ENCODE measurements around the gene C13orf42. TPM values are rescaled to one million over a fixed set of nuclear protein-coding genes. Genes with fewer than 3 reads are reported as not detected.

Gene C13orf42
- total and polyA plus RNA-seq, 8 donors = 0.14 to 0.19 (median 0.16) TPM; not detected in 5

DNA sequence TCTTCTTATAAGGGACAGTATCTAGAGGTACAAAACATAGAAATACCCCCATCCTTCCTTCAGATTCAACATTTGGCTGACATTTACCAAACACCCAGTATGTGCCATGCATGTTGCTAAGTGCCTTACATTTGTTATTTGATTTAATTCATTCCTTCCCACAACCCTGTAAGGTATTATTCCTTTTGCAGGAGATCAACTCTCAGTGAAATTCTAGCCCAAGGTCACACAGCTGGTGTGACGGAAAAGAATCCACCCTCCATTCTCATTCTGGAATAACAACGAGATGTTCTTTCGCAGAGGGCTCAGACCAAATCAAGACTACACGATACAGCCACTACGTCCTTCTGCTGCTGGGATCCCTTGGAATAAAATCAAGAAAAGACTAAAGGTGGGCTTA is 67.8 kb downstream of the C13orf42 start:
- Histone ChIP-seq H3K27me3 (no peaks in the 10 kb centered on the region), H3K27ac (no peak overlapping the region), H3K4me3 (no peak overlapping the region), H3K36me3 (no peaks in the 10 kb centered on the region), H3K9me3 (no peaks in the 10 kb centered on the region), H3K4me1 (no peaks in the 10 kb centered on the region)
- ATAC-seq (no peak), DNase-seq (no peak)
- TF ChIP-seq, protein P1, sequence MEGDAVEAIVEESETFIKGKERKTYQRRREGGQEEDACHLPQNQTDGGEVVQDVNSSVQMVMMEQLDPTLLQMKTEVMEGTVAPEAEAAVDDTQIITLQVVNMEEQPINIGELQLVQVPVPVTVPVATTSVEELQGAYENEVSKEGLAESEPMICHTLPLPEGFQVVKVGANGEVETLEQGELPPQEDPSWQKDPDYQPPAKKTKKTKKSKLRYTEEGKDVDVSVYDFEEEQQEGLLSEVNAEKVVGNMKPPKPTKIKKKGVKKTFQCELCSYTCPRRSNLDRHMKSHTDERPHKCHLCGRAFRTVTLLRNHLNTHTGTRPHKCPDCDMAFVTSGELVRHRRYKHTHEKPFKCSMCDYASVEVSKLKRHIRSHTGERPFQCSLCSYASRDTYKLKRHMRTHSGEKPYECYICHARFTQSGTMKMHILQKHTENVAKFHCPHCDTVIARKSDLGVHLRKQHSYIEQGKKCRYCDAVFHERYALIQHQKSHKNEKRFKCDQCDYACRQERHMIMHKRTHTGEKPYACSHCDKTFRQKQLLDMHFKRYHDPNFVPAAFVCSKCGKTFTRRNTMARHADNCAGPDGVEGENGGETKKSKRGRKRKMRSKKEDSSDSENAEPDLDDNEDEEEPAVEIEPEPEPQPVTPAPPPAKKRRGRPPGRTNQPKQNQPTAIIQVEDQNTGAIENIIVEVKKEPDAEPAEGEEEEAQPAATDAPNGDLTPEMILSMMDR (IDR thresholded peaks at IDR 0.05) = no peak
- intact Hi-C loops (cut with DNase I) = no loop called here

DNA sequence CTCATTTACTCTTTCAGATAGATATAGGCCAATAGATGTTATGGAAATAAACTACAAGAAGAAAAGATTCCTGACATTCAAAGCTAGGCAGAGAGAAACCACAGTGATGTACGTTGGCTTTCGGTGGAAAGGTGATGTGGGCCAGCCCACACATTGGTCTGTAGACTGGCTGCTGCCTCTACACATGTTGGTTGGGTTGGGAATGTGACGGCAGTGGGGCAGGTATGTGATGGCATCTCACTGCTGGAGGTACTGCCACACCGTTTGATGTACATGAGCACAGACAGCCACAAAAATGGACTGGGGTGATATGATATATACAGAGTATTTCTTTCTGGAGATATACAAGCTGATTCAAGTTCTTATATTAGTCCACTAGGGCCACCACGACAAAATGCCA is 69.4 kb downstream of the C13orf42 start:
- H3K36me3 ChIP-seq = no peaks in the 10 kb centered on the region
- ATAC-seq = no peak

DNA sequence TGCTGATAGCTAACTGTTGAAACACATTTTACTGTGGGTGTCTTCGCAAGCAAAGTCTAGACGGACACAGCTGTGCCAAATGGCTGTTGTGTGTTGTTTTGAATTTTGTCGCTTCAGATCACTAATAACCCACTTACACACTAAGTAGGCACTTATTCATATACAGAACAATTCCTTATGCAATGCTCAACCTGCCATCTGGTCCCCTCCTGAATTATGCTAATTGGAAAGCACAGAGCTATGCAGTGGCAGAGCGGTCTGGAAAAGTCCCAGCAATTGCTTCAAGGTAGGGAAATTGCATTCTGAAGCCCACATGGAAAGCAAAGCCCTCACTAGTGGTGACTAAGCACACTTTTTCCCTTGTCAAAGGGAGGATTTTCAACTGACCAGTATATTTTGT is 69.9 kb downstream of the C13orf42 start:
- intact Hi-C loops (cut with DNase I) = no loop called here
- TF ChIP-seq, protein P1 (IDR thresholded peaks at IDR 0.05) = no peak
- H3K36me3 ChIP-seq = no peaks in the 10 kb centered on the region
- no peak overlapping the region for H3K4me3 ChIP-seq
- no peaks in the 10 kb centered on the region for H3K27me3 ChIP-seq
- H3K4me1 ChIP-seq = no peaks in the 10 kb centered on the region
- DNase-seq = no peak
- no peak overlapping the region for H3K27ac ChIP-seq
- ATAC-seq = no peak
- H3K9me3 ChIP-seq = no peaks in the 10 kb centered on the region

More for the DNA sequence above, 69.4 kb downstream of the C13orf42 start:
- TF ChIP-seq, protein P1 (IDR thresholded peaks at IDR 0.05) = no peak
- no peak for DNase-seq
- no peaks in the 10 kb centered on the region for H3K4me1 ChIP-seq
- no peaks in the 10 kb centered on the region for H3K9me3 ChIP-seq
- no peak overlapping the region for H3K4me3 ChIP-seq
- H3K27me3 ChIP-seq = no peaks in the 10 kb centered on the region
- no peak overlapping the region for H3K27ac ChIP-seq
- intact Hi-C loops (cut with DNase I) = no loop called here

DNA sequence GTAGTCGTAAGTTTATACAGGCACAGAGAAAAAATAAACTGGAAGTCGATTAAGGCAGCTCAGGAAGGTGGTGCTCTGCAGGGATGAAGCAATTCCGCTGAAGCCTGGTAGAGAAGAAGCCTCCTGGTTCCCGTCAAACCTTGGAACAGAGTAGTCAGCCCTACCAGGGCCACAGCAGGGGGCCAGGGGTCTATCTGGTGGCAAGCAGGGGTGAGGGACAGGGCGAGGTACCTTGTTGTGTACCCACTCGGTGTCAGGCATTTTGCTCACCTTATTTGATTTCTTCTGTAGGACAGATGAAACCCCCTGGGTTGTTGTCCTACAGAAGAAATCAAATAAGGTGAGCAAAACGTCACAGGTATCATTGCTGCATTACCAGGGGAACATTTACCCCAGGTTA is 70.6 kb downstream of the C13orf42 start:
- Histone ChIP-seq H3K4me3 (no peak overlapping the region), H3K27me3 (no peaks in the 10 kb centered on the region), H3K9me3 (no peaks in the 10 kb centered on the region), H3K27ac (no peak overlapping the region), H3K36me3 (no peaks in the 10 kb centered on the region), H3K4me1 (no peaks in the 10 kb centered on the region)
- intact Hi-C loops (cut with DNase I) = no loop called here
- TF ChIP-seq, protein P1 (IDR thresholded peaks at IDR 0.05) = no peak
- DNase-seq (no peak), ATAC-seq (no peak)

DNA sequence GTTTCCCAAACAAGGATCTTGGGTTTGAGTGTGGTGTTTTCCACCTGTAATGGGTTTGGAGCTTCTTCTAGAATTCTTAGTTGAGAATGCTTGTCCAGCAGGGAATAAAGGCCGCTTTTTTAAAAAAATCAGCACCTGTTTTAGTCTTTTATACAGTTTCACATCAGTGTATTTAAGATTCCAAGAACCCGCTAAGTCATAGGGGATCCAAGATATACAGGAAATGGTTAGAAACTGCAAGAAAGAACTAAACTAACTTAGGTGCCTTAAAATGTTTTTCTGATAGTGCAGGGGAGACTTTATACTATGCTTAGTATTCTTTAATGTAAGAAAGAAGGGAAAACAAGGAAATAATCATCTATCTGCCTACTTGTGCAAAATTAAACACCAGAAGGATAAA is 74.7 kb downstream of the C13orf42 start:
- H3K27ac ChIP-seq = no peak overlapping the region
- TF ChIP-seq, protein P1 (IDR thresholded peaks at IDR 0.05) = no peak
- intact Hi-C loops (cut with DNase I) = no loop called here
- H3K9me3 ChIP-seq = no peaks in the 10 kb centered on the region
- ATAC-seq = no peak
- H3K36me3 ChIP-seq = no peaks in the 10 kb centered on the region
- H3K27me3 ChIP-seq = no peaks in the 10 kb centered on the region
- H3K4me1 ChIP-seq = no peaks in the 10 kb centered on the region
- DNase-seq = no peak
- no peak overlapping the region for H3K4me3 ChIP-seq

All from left lung (tissue), 10 donors.